HepG2 (cell line): ENCODE data around the gene ATOH8. TPM values are rescaled to one million over a fixed set of nuclear protein-coding genes. Genes with fewer than 3 reads are reported as not detected.

Source experiments
- ATAC-seq: fragments of 200-7000 bp; cut with Tn5 transposase; 3 replicates; pipeline ENCODE4 v1.9.1; 2020; ENCODE audit warnings: mild to moderate bottlenecking, moderate library complexity
- BruUV-seq: library from RNA; stranded (reverse); fragments of 400-500 nt; replicated peaks from 2 replicates; lab custom pipeline; 2021; lab: Mats Ljungman, UMichigan
- CTCF ChIA-PET: fragments of 300-600 bp; formaldehyde crosslinking; extraction: SDS; loops from one replicate; lab custom pipeline; 2021; ENCODE audit warnings: low total read pairs, inconsistent platforms, low intra/inter-chr PET ratio; lab: Yijun Ruan, JAX
- POLR2A ChIA-PET: fragments of 350-600 bp; sonication (Branson Sonifier 250); formaldehyde crosslinking; loops from one replicate; lab custom pipeline; 2020; ENCODE audit warnings: antibody characterized with exemption, inconsistent platforms; lab: Yijun Ruan, JAX
- DNase-seq: peaks from one replicate; pipeline ENCODE4 v3.0.0-alpha.2; 2015; ENCODE audit warnings: low spot score
- FAIRE-seq: peaks from 3 replicates; lab custom pipeline; 2011; peaks lifted over from hg19 to GRCh38; lab: Jason Lieb, UNC
- H2AFZ ChIP-seq: one replicate; pipeline ENCODE4 v1.6.1; 2011; ENCODE audit warnings: low read length, inconsistent platforms
- H3K27ac ChIP-seq: fragments of 300-600 bp; 3 replicates; pipeline ENCODE4 v1.8.0; 2011; ENCODE audit warnings: mixed run types, mild to moderate bottlenecking, mixed read lengths, low read length, inconsistent platforms; ENCODE audit not compliant: insufficient read depth; ENCODE audit errors: extremely low read length
- H3K27me3 ChIP-seq, 2 experiments: fragments of 200-600 bp in 1 of 2; 2 replicates in 1 of 2; 3 replicates in 1 of 2; pipeline versions ENCODE4 v1.6.0 to v1.8.0; 2011; ENCODE audit warnings: low read length in 2 of 2, mild to moderate bottlenecking in 2 of 2, moderate library complexity in 2 of 2, inconsistent platforms in 1 of 2; ENCODE audit not compliant: insufficient read depth in 2 of 2, control insufficient read depth in 1 of 2
- H3K36me3 ChIP-seq, 2 experiments: fragments of 200-600 bp in 1 of 2; replicated peaks in 1 of 2; 2 replicates in 1 of 2; 3 replicates in 1 of 2; pipeline versions ENCODE4 v1.5.1 to v1.8.0; 2011; ENCODE audit warnings: low read length in 2 of 2, inconsistent platforms in 1 of 2; ENCODE audit not compliant: insufficient read depth in 2 of 2, control insufficient read depth in 1 of 2
- H3K4me1 ChIP-seq: 2 replicates; pipeline ENCODE4 v1.5.1; 2012; ENCODE audit warnings: low read length, inconsistent platforms; ENCODE audit not compliant: insufficient read depth
- H3K4me2 ChIP-seq: 2 replicates; pipeline ENCODE4 v1.6.0; 2011; ENCODE audit warnings: low read depth, low read length, inconsistent platforms
- H3K4me3 ChIP-seq, 3 experiments: fragments of 200-600 bp in 1 of 3; sonication (generic), shearing (Covaris generic) in 1 of 3; replicated peaks in 1 of 3; 2 replicates each; pipeline ENCODE4 v1.5.1; 2011 to 2016; ENCODE audit warnings: low read length in 3 of 3, inconsistent platforms in 2 of 3, low read depth in 2 of 3, mild to moderate bottlenecking in 2 of 3, control low read depth in 1 of 3, mixed read lengths in 1 of 3; ENCODE audit not compliant: insufficient read depth in 1 of 3
- H3K79me2 ChIP-seq: one replicate; pipeline ENCODE4 v1.6.1; 2011; ENCODE audit warnings: low read length, inconsistent platforms; ENCODE audit not compliant: insufficient read depth
- H3K9ac ChIP-seq: 2 replicates; pipeline ENCODE4 v1.6.0; 2011; ENCODE audit warnings: mild to moderate bottlenecking, low read depth, low read length, inconsistent platforms; ENCODE audit not compliant: insufficient read depth
- H3K9me3 ChIP-seq: 2 replicates; pipeline ENCODE4 v1.5.1; 2012; ENCODE audit warnings: mild to moderate bottlenecking, low read length
- H4K20me1 ChIP-seq: 2 replicates; pipeline ENCODE4 v1.6.0; 2011; ENCODE audit warnings: inconsistent platforms, mild to moderate bottlenecking, low read length, moderate library complexity; ENCODE audit not compliant: insufficient read depth
- CC2D1A ChIP-seq: sonication (generic); formaldehyde crosslinking; IDR thresholded peaks from 2 replicates; pipeline ENCODE4 v1.8.1; 2023; ENCODE audit warnings: mild to moderate bottlenecking, missing genetic modification reagents
- CEBPG ChIP-seq: IDR thresholded peaks from 2 replicates; pipeline ENCODE4 v1.6.1; 2016
- EP300 ChIP-seq, 3 experiments: sonication (generic) in 1 of 3; formaldehyde crosslinking in 1 of 3; IDR thresholded peaks; 2 replicates each; pipeline versions ENCODE4 v1.5.1 to v1.6.1; 2011 to 2020; ENCODE audit warnings: low read depth in 2 of 3, low read length in 2 of 3, borderline replicate concordance in 1 of 3, improper control_type of control experiment in 1 of 3, mild to moderate bottlenecking in 1 of 3, missing genetic modification reagents in 1 of 3, moderate library complexity in 1 of 3
- GFI1 ChIP-seq: sonication (generic); formaldehyde crosslinking; IDR thresholded peaks from 2 replicates; pipeline ENCODE4 v1.5.0; 2020; ENCODE audit warnings: missing genetic modification reagents, mild to moderate bottlenecking, borderline replicate concordance
- HDAC1 ChIP-seq: sonication (generic); formaldehyde crosslinking; IDR thresholded peaks from 2 replicates; pipeline ENCODE4 v1.5.1; 2020; ENCODE audit warnings: mild to moderate bottlenecking, missing genetic modification reagents
- HMG20A ChIP-seq: IDR thresholded peaks from 2 replicates; pipeline ENCODE4 v1.6.1; 2016; ENCODE audit warnings: borderline replicate concordance
- HNF4G ChIP-seq, 2 experiments: sonication (generic) in 1 of 2; formaldehyde crosslinking in 1 of 2; IDR thresholded peaks; 2 replicates each; pipeline versions ENCODE4 v1.4.0 to v1.6.1; 2011 to 2020; ENCODE audit warnings: borderline replicate concordance in 2 of 2, low read depth in 2 of 2, mild to moderate bottlenecking in 2 of 2, low read length in 1 of 2, missing genetic modification reagents in 1 of 2, moderate library complexity in 1 of 2
- PHF21A ChIP-seq: sonication (generic); formaldehyde crosslinking; IDR thresholded peaks from 2 replicates; pipeline ENCODE4 v1.5.0; 2020; ENCODE audit warnings: mild to moderate bottlenecking, missing genetic modification reagents
- TGIF2 ChIP-seq: IDR thresholded peaks from 2 replicates; pipeline ENCODE4 v1.6.1; 2016; ENCODE audit warnings: control low read depth, missing compliant biosample characterization
- ZEB1 ChIP-seq: IDR thresholded peaks from 2 replicates; pipeline ENCODE4 v1.6.1; 2012; ENCODE audit warnings: mild to moderate bottlenecking, low read depth, inconsistent platforms; ENCODE audit not compliant: insufficient replicate concordance
- ZNF3 ChIP-seq: IDR thresholded peaks from 2 replicates; pipeline ENCODE4 v1.7.0; 2017; ENCODE audit warnings: inconsistent platforms
- ZNF564 ChIP-seq: sonication (generic); formaldehyde crosslinking; IDR thresholded peaks from 2 replicates; pipeline ENCODE4 v1.8.1; 2023; ENCODE audit warnings: mild to moderate bottlenecking, missing genetic modification reagents
- ZSCAN29 ChIP-seq: sonication (generic); formaldehyde crosslinking; conservative IDR thresholded peaks from 2 replicates; pipeline ENCODE4 v1.4.0; 2020; ENCODE audit warnings: mild to moderate bottlenecking, missing genetic modification reagents
- WGBS: methylation state at CpG from one replicate; pipeline ENCODE4 v1.1.6; 2017; ENCODE audit warnings: low lambda C conversion rate; 5-methylcytosine and 5-hydroxymethylcytosine counted together
- in situ Hi-C: cut with HindIII; loops from 2 replicates; pipeline ENCODE4 v1.10.0; 2017; ENCODE audit warnings: low pct_unique_long_range_greater_than_20kb; ENCODE audit not compliant: extremely low pct_ligation_motif_present
- intact Hi-C: fragments of 100-400 bp; cut with micrococcal nuclease; formaldehyde crosslinking; loops from one replicate; pipeline ENCODE4 v1.10.0; 2022; ENCODE audit not compliant: unreplicated experiment
- polyA plus RNA-seq, 8 experiments: library from polyadenylated mRNA; depleted of rRNA in 3 of 8; stranded (reverse) in 7 of 8; unstranded in 1 of 8; fragments of >200 nt; fragmentation: Illumina TruSeq in 4 of 8; extraction: Trizol in 4 of 8; gene quantifications; 2 replicates each; pipeline versions ENCODE4 v1.2.1 to v1.2.3, GENCODE V29; 2011 to 2016; ENCODE audit warnings: low read depth in 4 of 8, missing spikeins in 1 of 8, mixed read lengths in 1 of 8; ENCODE audit not compliant: insufficient read depth in 1 of 8
- total RNA-seq, 5 experiments: library from RNA; depleted of rRNA; stranded (reverse); fragments of >200 nt; fragmentation: Illumina TruSeq; extraction: Trizol; gene quantifications; 2 replicates each; pipeline ENCODE4 v1.2.3, GENCODE V29; 2016; ENCODE audit warnings: low read depth in 1 of 5
- TF ChIP-seq, protein P1 (sequence below): sonication (generic); formaldehyde crosslinking; IDR thresholded peaks from 2 replicates; pipeline ENCODE4 v1.4.0; 2020; ENCODE audit warnings: missing genetic modification reagents, mild to moderate bottlenecking, borderline replicate concordance
- TF ChIP-seq, protein P2 (sequence below): sonication (generic); formaldehyde crosslinking; conservative IDR thresholded peaks from 2 replicates; pipeline ENCODE4 v1.8.0; 2022; ENCODE audit warnings: mild to moderate bottlenecking, moderate library complexity, missing genetic modification reagents
- TF ChIP-seq, protein P3 (sequence below): sonication (generic); formaldehyde crosslinking; IDR thresholded peaks from 2 replicates; pipeline ENCODE4 v1.8.0; 2022; ENCODE audit warnings: low read depth, missing genetic modification reagents

ATOH8 gene
- total and polyA plus RNA-seq, 2 of the 13 experiments (the other 11 are each of a cell fraction or from before 2014, with no cell fraction given): 0.13 to 0.61 TPM

DNA sequence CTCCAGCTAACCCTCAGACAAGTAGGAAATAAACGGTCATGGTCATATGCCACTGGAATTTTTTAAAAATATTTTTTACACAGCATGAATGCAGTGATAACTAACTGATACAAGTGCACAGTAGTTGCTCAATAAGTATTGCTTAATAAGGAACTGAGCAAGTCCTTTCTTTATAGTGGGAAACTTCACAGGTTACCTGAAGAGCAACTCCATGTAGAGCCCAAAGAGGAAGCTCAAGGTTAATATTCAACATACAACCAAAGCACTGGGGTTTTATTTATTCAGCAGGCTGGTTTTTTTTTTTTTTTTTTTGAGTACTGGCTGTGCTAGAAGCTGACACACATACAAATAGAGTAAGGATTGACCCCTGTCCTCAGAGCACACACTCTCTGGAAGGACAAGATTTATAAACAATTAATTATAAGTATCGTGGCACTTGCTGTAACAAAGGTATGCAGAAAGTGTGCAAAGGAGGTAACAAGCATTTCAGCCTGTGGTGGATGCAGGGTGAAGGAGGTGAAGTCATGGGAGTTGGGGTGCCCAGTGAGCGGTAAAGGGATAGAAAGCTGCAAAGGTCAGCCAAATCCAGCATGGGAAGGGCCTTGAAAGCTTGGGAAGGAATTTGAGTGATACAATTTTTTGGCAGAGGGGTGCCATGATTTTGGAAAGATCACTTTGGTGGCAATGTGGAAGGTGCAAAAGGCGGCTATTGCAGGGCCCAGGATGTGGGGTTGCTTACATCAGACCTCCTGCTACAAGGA is 52.7 kb downstream of the ATOH8 start:
- 26% methylated on average over 4 of the region's 4 CpGs for WGBS
- Histone ChIP-seq H3K4me1 (peaks cover 44% of the 10 kb centered on the region), H3K4me3 (no peak overlapping the region), H3K79me2 (no peaks in the 10 kb centered on the region), H3K27me3 (0 out of 5 replicates have a peak, but pooled peaks cover 0 to 7% of the 10 kb centered on the region in 2 experiments), H3K27ac (no peak overlapping the region), H2AFZ (no peak overlapping the region), H3K9me3 (no peaks in the 10 kb centered on the region), H3K4me2 (peak overlapping the region; percentile 45), H4K20me1 (no peaks in the 10 kb centered on the region), H3K9ac (no peak overlapping the region), H3K36me3 (no peaks in the 10 kb centered on the region)
- FAIRE-seq (peak; percentile 81), DNase-seq (peak; percentile 87), ATAC-seq (peak; percentile 86)
- intact Hi-C loops (loop anchor here (1.0 kb wide), 1 partner anchor 34 kb away; no protein-coding TSS in a partner anchor), in situ Hi-C loops (no loop called here)
- BruUV-seq: no TSS peak
- CTCF ChIA-PET: no interaction called here
- POLR2A ChIA-PET: interaction anchor here (0.8 kb wide), 1 partner anchor 12 kb away, joined by 3 read pairs; no protein-coding TSS in a partner anchor
- TF ChIP-seq TGIF2 (CRISPR knock-in tag): peak; percentile 26; the same call in 1 of the 2 replicates
- TF ChIP-seq HDAC1 (CRISPR knock-in tag): 0 out of 2 replicates have a peak, but pooled peaks have one; percentile 23
- TF ChIP-seq ZSCAN29 (CRISPR knock-in tag): no peak
- peak; percentile 40; the same call in 1 of the 2 replicates for TF ChIP-seq HMG20A (CRISPR knock-in tag)
- TF ChIP-seq GFI1 (CRISPR knock-in tag): peak; percentile 54; the same call in 1 of the 2 replicates
- TF ChIP-seq, protein P1, sequence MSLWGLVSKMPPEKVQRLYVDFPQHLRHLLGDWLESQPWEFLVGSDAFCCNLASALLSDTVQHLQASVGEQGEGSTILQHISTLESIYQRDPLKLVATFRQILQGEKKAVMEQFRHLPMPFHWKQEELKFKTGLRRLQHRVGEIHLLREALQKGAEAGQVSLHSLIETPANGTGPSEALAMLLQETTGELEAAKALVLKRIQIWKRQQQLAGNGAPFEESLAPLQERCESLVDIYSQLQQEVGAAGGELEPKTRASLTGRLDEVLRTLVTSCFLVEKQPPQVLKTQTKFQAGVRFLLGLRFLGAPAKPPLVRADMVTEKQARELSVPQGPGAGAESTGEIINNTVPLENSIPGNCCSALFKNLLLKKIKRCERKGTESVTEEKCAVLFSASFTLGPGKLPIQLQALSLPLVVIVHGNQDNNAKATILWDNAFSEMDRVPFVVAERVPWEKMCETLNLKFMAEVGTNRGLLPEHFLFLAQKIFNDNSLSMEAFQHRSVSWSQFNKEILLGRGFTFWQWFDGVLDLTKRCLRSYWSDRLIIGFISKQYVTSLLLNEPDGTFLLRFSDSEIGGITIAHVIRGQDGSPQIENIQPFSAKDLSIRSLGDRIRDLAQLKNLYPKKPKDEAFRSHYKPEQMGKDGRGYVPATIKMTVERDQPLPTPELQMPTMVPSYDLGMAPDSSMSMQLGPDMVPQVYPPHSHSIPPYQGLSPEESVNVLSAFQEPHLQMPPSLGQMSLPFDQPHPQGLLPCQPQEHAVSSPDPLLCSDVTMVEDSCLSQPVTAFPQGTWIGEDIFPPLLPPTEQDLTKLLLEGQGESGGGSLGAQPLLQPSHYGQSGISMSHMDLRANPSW (CRISPR knock-in tag): 0 out of 2 replicates have a peak, but pooled peaks have one; percentile 81
- peak in 1 of 2 experiments; percentile 44; a peak in 1 of 4 replicates for TF ChIP-seq EP300 (IDR thresholded peaks at IDR 0.05; ENCODE audit: low read depth in 2 of 2, low read length in 2 of 2)
- TF ChIP-seq EP300 (CRISPR knock-in tag; IDR thresholded peaks at IDR 0.05; ENCODE audit: borderline replicate concordance): no peak
- TF ChIP-seq HNF4G (IDR thresholded peaks at IDR 0.05; ENCODE audit: borderline replicate concordance, low read depth, low read length): 0 out of 2 replicates have a peak, but pooled peaks have one; percentile 3
- no peak for TF ChIP-seq HNF4G (CRISPR knock-in tag; IDR thresholded peaks at IDR 0.05; ENCODE audit: borderline replicate concordance, low read depth)
- peak; percentile 29 for TF ChIP-seq ZEB1
- TF ChIP-seq, protein P2, sequence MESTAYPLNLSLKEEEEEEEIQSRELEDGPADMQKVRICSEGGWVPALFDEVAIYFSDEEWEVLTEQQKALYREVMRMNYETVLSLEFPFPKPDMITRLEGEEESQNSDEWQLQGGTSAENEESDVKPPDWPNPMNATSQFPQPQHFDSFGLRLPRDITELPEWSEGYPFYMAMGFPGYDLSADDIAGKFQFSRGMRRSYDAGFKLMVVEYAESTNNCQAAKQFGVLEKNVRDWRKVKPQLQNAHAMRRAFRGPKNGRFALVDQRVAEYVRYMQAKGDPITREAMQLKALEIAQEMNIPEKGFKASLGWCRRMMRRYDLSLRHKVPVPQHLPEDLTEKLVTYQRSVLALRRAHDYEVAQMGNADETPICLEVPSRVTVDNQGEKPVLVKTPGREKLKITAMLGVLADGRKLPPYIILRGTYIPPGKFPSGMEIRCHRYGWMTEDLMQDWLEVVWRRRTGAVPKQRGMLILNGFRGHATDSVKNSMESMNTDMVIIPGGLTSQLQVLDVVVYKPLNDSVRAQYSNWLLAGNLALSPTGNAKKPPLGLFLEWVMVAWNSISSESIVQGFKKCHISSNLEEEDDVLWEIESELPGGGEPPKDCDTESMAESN: peak; percentile 92
- TF ChIP-seq CC2D1A: no peak
- peak; percentile 66 for TF ChIP-seq PHF21A
- TF ChIP-seq, protein P3, sequence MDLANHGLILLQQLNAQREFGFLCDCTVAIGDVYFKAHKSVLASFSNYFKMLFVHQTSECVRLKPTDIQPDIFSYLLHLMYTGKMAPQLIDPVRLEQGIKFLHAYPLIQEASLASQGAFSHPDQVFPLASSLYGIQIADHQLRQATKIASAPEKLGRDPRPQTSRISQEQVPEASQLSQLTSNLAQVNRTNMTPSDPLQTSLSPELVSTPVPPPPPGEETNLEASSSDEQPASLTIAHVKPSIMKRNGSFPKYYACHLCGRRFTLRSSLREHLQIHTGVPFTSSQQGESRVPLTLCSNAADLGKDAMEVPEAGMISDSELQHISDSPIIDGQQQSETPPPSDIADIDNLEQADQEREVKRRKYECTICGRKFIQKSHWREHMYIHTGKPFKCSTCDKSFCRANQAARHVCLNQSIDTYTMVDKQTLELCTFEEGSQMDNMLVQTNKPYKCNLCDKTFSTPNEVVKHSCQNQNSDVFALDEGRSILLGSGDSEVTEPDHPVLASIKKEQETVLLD (CRISPR knock-in tag): no peak
- peak; percentile 95 for TF ChIP-seq CEBPG (CRISPR knock-in tag)
- peak; percentile 62; the same call in 1 of the 2 replicates for TF ChIP-seq ZNF3 (CRISPR knock-in tag)
- no peak for TF ChIP-seq ZNF564 (CRISPR knock-in tag)
